ENCODE data around the gene NBPF26.
"Not testable (repeated sequence)": the region's sequence is repeated elsewhere in the genome, so short reads cannot be mapped to it uniquely, and the experiment has no call there.

NBPF26 gene

DNA sequence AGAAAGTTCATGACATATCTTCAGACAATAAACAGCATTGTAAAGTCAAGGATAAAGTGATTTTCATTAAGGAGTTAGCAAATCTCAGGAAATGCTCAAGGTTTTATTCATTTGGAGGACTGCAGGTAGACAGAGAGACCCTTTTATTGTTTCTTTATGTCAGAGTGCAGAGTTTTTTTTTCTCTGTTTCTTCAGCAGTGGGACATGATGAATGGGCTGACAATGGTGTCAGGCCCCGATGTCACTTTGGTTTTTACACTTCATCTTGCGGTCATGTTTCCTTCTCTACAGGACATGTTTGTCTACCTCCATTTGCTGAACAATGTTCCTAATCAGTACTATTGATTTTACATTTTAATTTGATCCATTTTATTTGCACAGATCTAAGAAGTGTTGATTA lies 134.4 kb downstream of the NBPF26 start:
- not testable (repeated sequence) for DNase-seq (ENCODE audit: low read depth)

DNA sequence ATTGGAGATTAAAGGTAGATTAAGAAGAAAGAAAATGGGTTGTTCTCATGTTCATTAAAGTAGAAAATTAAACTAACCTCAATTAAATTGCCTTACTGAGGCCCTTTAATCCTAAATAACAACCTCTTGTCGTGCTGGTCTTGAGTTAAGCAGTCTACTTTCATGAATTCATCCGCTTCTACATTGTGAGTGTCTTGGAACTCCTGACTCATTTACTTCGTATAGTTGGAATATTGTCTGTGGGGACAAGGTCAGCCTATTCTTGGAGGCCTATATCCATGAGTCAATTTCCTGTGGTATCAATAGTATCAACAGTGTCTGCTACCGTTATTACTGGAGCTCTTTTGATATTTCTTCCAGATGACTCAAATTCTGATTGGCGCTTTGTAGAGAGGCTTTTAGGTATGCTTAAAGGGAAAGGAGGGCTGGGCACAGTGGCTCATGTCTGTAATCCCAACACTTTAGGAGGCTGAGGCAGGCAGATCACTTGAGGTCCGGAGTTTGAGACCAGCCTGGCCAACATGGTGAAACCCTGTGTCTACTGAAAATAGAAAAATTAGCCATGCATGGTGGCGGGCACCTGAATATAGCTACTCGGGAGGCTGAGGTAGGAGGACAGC lies 136.0 kb downstream of the NBPF26 start:
- not testable (repeated sequence) for DNase-seq (ENCODE audit: low read depth)

DNA sequence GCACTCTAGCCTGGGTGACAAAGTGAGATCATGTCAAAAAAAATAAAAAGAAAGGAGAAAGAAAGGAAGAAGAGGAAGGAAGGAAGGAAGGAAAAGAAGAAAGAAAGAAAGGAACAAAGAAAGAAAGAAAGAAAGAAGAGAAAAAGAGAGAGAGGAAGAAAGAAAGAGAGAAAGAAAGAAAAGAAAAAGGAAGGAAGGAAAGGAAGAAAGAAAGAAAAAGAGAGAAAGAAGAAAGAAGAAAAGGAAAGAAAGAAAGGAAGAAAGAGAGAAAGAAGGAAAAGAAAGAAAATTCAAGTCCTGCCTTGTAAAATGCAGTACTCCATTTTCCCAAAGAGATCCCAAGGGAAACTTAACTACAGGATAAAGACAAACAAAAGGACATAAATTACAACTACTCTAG lies 154.5 kb downstream of the NBPF26 start:
- DNase-seq (ENCODE audit: low read depth) = not testable (repeated sequence)

DNA sequence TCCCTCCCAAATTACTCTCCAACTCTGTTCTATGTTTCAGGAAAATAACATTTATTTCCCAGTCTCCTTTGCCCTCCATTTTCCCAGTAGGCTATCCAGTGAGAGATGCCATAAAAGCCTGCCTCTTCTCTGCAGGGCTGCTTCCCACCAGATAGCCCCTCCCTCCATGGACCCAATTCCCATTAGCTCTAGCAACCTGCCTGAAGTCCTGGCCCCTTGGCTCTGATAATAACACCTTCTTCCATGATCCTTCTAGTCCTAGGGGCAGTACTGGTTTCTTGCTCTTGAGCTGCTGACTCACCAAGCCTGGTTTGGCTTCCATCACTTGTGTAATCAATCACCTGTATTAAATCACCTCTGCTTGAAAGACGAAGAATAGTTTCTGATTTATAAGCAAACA lies 156.3 kb downstream of the NBPF26 start:
- not testable (repeated sequence) for DNase-seq (ENCODE audit: low read depth)

DNA sequence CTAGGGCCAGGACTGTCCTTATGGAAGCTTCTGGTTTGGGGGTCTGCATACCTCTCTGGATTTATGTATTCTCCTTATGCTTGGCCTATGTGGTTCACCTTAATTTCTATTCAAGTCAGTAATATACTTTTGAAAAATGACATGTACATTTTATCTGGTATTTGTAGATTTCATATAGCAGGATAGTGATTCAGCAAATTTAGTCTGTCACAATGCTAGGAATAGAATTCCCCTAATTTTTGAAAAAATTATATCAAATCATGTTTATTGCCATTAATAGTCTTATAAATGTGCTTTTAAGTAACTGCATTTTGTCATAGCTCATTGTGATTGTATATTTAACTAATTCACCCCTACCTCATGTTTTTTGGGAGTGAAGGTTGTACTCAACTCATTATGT lies 158.2 kb downstream of the NBPF26 start:
- not testable (repeated sequence) for DNase-seq (ENCODE audit: low read depth)

All from stimulated activated CD8-positive, alpha-beta memory T cell treated with anti-CD3 and anti-CD28 coated beads, Interleukin-15, amount 100 ng/mL, for 1 hour (primary cell).